ENCODE measurements around the gene ASXL3.

DNA sequence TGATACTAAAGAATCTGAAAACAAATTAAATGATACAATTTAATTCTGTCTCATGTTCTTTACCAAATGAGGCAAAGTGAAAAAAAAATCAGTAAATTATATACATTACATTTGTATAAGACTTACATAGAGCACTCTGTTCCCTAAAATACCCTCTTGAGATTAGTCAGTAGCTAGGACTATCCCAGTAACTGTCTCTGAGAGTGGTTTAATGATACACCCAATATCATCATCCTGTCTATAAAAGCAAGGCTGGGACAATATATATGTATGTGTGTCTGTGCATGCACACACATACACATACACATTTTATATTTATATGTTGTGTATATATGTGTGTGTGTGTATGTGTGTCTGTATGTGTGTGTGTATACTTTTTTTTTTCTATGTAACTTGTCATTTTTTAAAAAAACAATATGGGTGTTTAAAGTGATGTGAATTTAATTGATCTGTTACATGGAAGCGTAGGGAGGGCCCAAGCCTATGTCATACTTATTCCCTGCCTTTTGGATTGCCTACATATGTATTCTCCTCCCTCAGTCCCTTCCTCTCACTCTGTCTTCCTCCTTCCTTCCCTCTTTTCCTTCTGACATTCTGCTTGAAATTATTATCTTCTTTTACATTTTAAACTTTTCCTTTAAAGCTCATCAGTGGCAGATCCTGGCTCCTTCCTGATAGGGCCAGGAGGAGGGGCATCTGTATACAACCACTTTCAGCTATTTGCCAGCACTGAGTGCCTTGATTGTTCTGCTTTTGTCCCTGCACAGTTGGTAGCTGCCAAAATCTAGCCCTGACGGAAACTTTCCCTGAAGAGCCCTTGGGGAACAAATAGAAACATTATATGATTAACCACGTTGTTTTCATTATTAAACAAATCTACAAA is 6.8 kb downstream of the ASXL3 start:
- TF ChIP-seq, protein P1, sequence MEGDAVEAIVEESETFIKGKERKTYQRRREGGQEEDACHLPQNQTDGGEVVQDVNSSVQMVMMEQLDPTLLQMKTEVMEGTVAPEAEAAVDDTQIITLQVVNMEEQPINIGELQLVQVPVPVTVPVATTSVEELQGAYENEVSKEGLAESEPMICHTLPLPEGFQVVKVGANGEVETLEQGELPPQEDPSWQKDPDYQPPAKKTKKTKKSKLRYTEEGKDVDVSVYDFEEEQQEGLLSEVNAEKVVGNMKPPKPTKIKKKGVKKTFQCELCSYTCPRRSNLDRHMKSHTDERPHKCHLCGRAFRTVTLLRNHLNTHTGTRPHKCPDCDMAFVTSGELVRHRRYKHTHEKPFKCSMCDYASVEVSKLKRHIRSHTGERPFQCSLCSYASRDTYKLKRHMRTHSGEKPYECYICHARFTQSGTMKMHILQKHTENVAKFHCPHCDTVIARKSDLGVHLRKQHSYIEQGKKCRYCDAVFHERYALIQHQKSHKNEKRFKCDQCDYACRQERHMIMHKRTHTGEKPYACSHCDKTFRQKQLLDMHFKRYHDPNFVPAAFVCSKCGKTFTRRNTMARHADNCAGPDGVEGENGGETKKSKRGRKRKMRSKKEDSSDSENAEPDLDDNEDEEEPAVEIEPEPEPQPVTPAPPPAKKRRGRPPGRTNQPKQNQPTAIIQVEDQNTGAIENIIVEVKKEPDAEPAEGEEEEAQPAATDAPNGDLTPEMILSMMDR (IDR thresholded peaks at IDR 0.05): no peak
- TF ChIP-seq POLR2A (IDR thresholded peaks at IDR 0.05): no peak

Measured in thyroid gland (tissue), 4 donors.